Spinal cord (tissue), 10 donors: ENCODE data around the gene PPIP5K2. TPM values are rescaled to one million over a fixed set of nuclear protein-coding genes. Genes with fewer than 3 reads are reported as not detected.
"Not testable (repeated sequence)": the region's sequence is repeated elsewhere in the genome, so short reads cannot be mapped to it uniquely, and the experiment has no call there.

ENCODE experiments used
- DNase-seq, 6 donors: peaks; one replicate each; pipeline versions ENCODE4 v3.0.0 to v3.0.0-alpha.2; 2013 to 2015; ENCODE audit warnings: low spot score in 6 of 6, low read depth in 4 of 6
- H3K27ac ChIP-seq: one replicate; pipeline ENCODE4 v1.5.1; 2013; ENCODE audit warnings: low read depth, low read length, control low read depth
- H3K27me3 ChIP-seq: one replicate; pipeline ENCODE4 v1.6.1; 2013; ENCODE audit warnings: low read length; ENCODE audit not compliant: control insufficient read depth, insufficient read depth
- H3K36me3 ChIP-seq: one replicate; pipeline ENCODE4 v1.6.1; 2013; ENCODE audit warnings: low read length; ENCODE audit not compliant: control insufficient read depth, insufficient read depth
- H3K4me1 ChIP-seq: one replicate; pipeline ENCODE4 v1.6.1; 2013; ENCODE audit warnings: low read length; ENCODE audit not compliant: control insufficient read depth, insufficient read depth
- H3K4me3 ChIP-seq: one replicate; pipeline ENCODE4 v1.5.1; 2013; ENCODE audit warnings: low read depth, low read length, control low read depth
- H3K9me3 ChIP-seq: one replicate; pipeline ENCODE4 v1.6.1; 2013; ENCODE audit warnings: low read length; ENCODE audit not compliant: control insufficient read depth, insufficient read depth
- WGBS: methylation state at CpG from one replicate; pipeline ENCODE4 v1.1.5; 2013; ENCODE audit warnings: missing lambda C conversion rate; ENCODE audit not compliant: insufficient coverage; 5-methylcytosine and 5-hydroxymethylcytosine counted together
- long read RNA-seq, 4 donors: transcript quantifications; one replicate each; lab custom pipeline, GENCODE V29; 2026
- polyA plus RNA-seq, 2 donors: library from polyadenylated mRNA; unstranded; fragments of 120-200 nt; gene quantifications; one replicate each; pipeline ENCODE4 v1.2.1, GENCODE V29; 2013; ENCODE audit not compliant: insufficient read length in 2 of 2
- total RNA-seq, 2 donors: library from RNA; depleted of rRNA in 1 of 2; stranded (reverse); fragments of 120-200 nt in 1 of 2; fragments of >200 nt in 1 of 2; gene quantifications; one replicate each; pipeline versions ENCODE4 v1.2.3 to v1.2.4, GENCODE V29; 2013 to 2014
- donor health status: healthy.

PPIP5K2 gene
- total RNA-seq = 100 to 1,000 TPM in 1 of 2 donors, 10 to 100 TPM in 1; 90.6 to 133 TPM
- polyA plus RNA-seq = 10 to 100 TPM; 62.3 to 89.6 TPM
- long read RNA-seq, donor 1, partial matches to known transcripts = 7 of 8 reads
- long read RNA-seq, donor 1, other reads (novel, unspliced or antisense) = 0 of 8 reads
- long read RNA-seq, donor 2, full-length matches to known transcripts = 1 of 1 reads
- long read RNA-seq, donor 2, partial matches to known transcripts = 0 of 1 reads
- long read RNA-seq, donor 2, other reads (novel, unspliced or antisense) = 0 of 1 reads
- long read RNA-seq, donor 3, partial matches to known transcripts = 0 of 1 reads
- long read RNA-seq, donor 3, other reads (novel, unspliced or antisense) = 0 of 1 reads
- long read RNA-seq, donor 4, partial matches to known transcripts = 0 of 3 reads
- long read RNA-seq, donor 4, other reads (novel, unspliced or antisense) = 0 of 3 reads

DNA sequence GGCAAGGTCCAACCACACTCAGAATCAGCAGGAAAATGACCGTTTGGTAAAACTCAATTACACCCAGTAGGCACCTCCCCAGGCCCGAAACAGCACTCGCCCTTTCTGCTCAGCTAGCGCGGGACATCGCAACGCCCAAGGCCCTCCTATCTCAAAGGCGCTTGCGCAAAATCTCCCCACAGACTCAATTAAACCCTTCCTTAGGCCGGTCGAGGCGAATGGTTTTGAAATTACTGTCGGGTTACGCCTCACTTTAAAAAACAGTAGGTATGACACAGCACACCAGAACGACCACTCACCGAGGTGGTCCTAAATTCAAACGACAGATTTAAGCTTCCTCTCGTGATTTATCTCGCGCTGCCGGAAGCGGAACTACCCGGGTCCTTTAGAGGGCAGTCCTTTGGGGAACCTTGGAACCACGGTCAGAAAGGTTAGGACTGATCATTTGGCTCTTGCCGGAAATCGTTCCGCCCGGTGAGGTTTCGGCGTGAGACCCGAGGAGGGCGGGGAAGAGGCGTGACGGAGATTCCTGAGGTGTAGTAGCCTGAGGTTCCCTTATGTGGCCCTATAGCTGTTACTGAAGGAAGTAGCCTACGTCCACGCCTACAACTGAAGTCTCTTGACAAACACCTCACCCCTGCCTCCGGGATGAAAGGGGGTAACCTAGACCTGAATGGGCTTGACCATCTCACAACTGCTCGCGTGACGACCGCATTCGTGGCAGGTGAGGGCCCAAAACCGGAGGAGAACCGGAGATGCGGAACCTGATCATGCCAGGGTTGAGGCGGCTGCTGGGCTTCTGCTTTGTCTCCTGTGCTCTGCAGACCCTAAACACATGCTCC, at the start of gene PPIP5K2, which contains the start of gene GIN1:
PPIP5K2 (plus strand) TSS at position 537 of the 842 bp plus-strand sequence. CDS start 9,289 bp downstream, outside the sequence.
GIN1 (minus strand) TSS at position 374 of the 842 bp plus-strand sequence. CDS start 11,431 bp downstream, outside the sequence.
- Histone ChIP-seq H3K4me1 (no peaks in the 10 kb centered on the region), H3K36me3 (no peaks in the 10 kb centered on the region), H3K9me3 (no peaks in the 10 kb centered on the region), H3K27me3 (no peaks in the 10 kb centered on the region), H3K4me3 (peak within 1 kb of the TSS; percentile 68), H3K27ac (peak within 1 kb of the TSS; percentile 95)
- 0% methylated on average over 45 of the region's 46 CpGs for WGBS
- peak; percentile 91 to 99 (median 96) for DNase-seq

DNA sequence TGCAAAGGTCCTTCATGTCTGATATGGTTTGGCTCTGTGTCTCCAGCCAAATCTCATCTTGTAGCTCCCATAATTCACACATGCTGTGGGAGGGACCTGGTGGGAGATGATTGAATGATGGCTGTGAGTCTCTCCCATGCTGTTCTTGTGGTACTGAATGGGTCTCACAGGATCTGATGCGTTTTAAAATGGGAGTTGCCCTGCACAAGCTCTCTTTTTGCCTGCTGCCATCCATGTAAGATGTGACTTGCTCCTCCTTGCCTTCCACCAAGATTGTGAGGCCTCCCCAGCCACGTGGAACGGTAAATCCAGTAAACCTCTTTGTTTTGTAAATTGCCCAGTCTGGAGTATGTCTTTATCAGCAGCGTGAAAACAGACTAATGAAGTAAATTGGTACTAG, 46.6 kb upstream of the PPIP5K2 start:
- H3K4me1 ChIP-seq, H3K9me3 ChIP-seq, DNase-seq, H3K27ac ChIP-seq, H3K36me3 ChIP-seq, H3K27me3 ChIP-seq, H3K4me3 ChIP-seq: not testable (repeated sequence)
- 90% methylated on average over 4 of the region's 4 CpGs for WGBS

GRCh38 chr5:103075442-103075841, 44.7 kb upstream of the PPIP5K2 start:
- no peak for DNase-seq
- Histone ChIP-seq H3K9me3 (peaks cover 11% of the 10 kb centered on the region), H3K4me1 (no peaks in the 10 kb centered on the region), H3K27ac (no peak overlapping the region), H3K4me3 (no peak overlapping the region), H3K36me3 (no peaks in the 10 kb centered on the region), H3K27me3 (no peaks in the 10 kb centered on the region)
- WGBS = 100% methylated on average over 2 of the region's 4 CpGs

DNA sequence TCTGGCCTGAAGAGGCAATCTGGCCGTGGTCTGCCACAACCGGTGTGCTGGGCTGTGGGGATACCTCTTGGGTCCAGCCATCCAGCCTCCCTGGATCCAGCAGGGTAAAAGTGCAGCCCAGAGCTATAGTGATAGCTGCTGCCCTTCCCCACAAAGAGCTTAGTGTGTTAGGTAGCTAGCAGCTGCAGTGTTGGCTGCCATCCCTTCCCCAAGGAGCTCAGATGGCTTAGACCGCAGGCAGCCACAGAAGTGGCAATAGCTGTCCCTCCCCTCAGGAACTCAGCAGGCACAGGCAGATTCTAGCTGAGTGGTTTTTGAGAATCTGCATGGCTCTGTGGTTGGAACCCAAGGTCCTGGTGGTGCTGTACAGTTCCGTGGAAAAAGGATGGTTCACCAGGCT, 40.3 kb upstream of the PPIP5K2 start:
- 100% methylated on average over 3 of the region's 4 CpGs for WGBS
- no peak overlapping the region for H3K4me3 ChIP-seq

GRCh38 chr5:103086547-103086946, 33.6 kb upstream of the PPIP5K2 start:
- no peak overlapping the region for H3K4me3 ChIP-seq
- no peak overlapping the region for H3K27ac ChIP-seq
- peaks cover 4% of the 10 kb centered on the region for H3K36me3 ChIP-seq
- H3K4me1 ChIP-seq = no peaks in the 10 kb centered on the region
- H3K27me3 ChIP-seq = no peaks in the 10 kb centered on the region
- peaks cover 4% of the 10 kb centered on the region for H3K9me3 ChIP-seq
- WGBS = no CpG with 5 or more reads among the region's 1 CpG
- DNase-seq = no peak

More for the DNA sequence above, 40.3 kb upstream of the PPIP5K2 start:
- no peak for DNase-seq
- Histone ChIP-seq H3K9me3 (peaks cover 17% of the 10 kb centered on the region), H3K27ac (no peak overlapping the region), H3K4me1 (no peaks in the 10 kb centered on the region), H3K36me3 (no peaks in the 10 kb centered on the region), H3K27me3 (no peaks in the 10 kb centered on the region)

- peaks cover 4% of the 10 kb centered on the region for H3K9me3 ChIP-seq
- no CpG with 5 or more reads among the region's 1 CpG for WGBS
Observed at GRCh38 chr5:103089272-103089671, 30.8 kb upstream of the PPIP5K2 start.

GRCh38 chr5:103090791-103091190, 29.3 kb upstream of the PPIP5K2 start:
- Histone ChIP-seq H3K4me1 (no peaks in the 10 kb centered on the region), H3K4me3 (no peak overlapping the region), H3K27ac (peak overlapping the region; percentile 42), H3K36me3 (peaks cover 4% of the 10 kb centered on the region), H3K9me3 (peaks cover 1% of the 10 kb centered on the region), H3K27me3 (no peaks in the 10 kb centered on the region)
- no peak for DNase-seq
- WGBS = no CpG with 5 or more reads among the region's 1 CpG

More at GRCh38 chr5:103089272-103089671, 30.8 kb upstream of the PPIP5K2 start:
- no peak overlapping the region for H3K4me3 ChIP-seq
- no peak overlapping the region for H3K27ac ChIP-seq
- H3K36me3 ChIP-seq = peaks cover 4% of the 10 kb centered on the region
- no peaks in the 10 kb centered on the region for H3K27me3 ChIP-seq
- no peaks in the 10 kb centered on the region for H3K4me1 ChIP-seq
- DNase-seq = no peak

- no CpG with 5 or more reads among the region's 3 CpGs for WGBS
- H3K27ac ChIP-seq = no peak overlapping the region
- no peaks in the 10 kb centered on the region for H3K27me3 ChIP-seq
- H3K36me3 ChIP-seq = no peaks in the 10 kb centered on the region
- peaks cover 1% of the 10 kb centered on the region for H3K9me3 ChIP-seq
- H3K4me1 ChIP-seq = no peaks in the 10 kb centered on the region
- no peak for DNase-seq
- H3K4me3 ChIP-seq = no peak overlapping the region
Observed at GRCh38 chr5:103092676-103093075, 27.4 kb upstream of the PPIP5K2 start.

DNA sequence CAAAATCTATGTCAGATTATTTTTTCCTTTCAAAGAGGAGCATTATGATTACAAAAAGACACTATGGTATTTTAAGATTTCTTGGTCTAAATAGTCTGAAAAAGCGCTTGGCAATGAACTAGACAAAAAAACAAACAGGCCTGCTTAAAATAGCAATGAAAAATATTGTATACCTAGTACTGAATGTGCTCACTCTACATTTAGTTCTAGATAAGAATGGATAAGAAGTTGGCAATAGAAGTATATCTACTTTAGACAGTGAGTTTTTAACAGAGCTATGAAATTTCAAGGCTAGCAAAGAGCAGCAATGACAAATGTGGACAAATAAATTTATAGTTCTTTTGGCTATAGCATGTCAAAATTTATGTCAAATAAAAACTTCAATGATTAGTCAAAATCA, 26.4 kb upstream of the PPIP5K2 start:
- WGBS = no CpG with 5 or more reads among the region's 1 CpG
- Histone ChIP-seq H3K36me3 (no peaks in the 10 kb centered on the region), H3K4me3 (no peak overlapping the region)

More for the DNA sequence above, 26.4 kb upstream of the PPIP5K2 start:
- Histone ChIP-seq H3K4me1 (no peaks in the 10 kb centered on the region), H3K9me3 (peaks cover 1% of the 10 kb centered on the region), H3K27ac (no peak overlapping the region), H3K27me3 (no peaks in the 10 kb centered on the region)
- DNase-seq = no peak
